ENCODE data around the gene YY1AP1.
A peak's percentile ranks its signal among the peaks of the same experiment; 100 is the strongest.
"Not testable (repeated sequence)": the region's sequence is repeated elsewhere in the genome, so short reads cannot be mapped to it uniquely, and the experiment has no call there.

YY1AP1 gene, protein sequence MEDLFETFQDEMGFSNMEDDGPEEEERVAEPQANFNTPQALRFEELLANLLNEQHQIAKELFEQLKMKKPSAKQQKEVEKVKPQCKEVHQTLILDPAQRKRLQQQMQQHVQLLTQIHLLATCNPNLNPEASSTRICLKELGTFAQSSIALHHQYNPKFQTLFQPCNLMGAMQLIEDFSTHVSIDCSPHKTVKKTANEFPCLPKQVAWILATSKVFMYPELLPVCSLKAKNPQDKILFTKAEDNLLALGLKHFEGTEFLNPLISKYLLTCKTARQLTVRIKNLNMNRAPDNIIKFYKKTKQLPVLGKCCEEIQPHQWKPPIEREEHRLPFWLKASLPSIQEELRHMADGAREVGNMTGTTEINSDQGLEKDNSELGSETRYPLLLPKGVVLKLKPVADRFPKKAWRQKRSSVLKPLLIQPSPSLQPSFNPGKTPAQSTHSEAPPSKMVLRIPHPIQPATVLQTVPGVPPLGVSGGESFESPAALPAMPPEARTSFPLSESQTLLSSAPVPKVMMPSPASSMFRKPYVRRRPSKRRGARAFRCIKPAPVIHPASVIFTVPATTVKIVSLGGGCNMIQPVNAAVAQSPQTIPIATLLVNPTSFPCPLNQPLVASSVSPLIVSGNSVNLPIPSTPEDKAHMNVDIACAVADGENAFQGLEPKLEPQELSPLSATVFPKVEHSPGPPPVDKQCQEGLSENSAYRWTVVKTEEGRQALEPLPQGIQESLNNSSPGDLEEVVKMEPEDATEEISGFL

DNA sequence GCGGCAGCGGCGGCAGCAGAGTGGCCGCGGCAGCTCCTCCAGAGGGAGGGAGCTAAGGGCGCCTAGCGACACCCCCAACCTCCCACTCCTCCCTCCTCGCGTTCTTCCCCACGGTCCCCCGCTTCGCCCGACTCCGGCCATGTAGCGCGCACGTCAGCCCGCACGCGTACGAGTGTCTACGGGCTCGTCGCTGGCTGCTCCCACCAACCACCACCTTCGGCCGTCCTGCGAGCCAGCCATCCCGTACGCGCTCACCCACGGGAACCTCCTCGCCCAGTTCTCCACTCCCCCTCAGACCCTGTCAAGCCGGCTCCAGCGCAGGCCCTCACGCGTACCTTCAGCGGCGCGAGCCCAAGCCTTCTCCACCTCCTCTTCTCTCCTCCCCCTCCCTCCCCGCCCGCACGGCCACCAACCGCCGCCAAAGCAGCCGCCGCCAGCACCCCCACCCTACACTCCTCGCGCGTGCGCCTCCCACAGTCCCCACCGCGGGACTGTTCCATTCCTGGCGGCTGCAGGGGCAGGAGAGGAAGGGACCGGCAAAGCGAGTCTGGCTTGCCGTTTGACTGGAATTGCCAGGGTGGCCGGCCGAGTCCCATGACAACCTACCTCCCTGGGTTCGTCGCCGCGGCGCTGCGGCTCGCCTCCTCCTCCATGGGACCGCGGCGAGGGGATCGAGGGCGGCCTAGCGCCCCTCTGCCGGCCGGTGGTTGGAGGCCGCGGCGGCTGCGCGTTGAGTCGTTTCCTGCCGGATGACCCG lies at the start of gene YY1AP1:
Gene YY1AP1 (minus strand): TSS at position 451 of the 757 bp plus-strand sequence. CDS start 8,338 bp downstream, outside the sequence.
- DNase-seq, result peak; percentile 90

DNA sequence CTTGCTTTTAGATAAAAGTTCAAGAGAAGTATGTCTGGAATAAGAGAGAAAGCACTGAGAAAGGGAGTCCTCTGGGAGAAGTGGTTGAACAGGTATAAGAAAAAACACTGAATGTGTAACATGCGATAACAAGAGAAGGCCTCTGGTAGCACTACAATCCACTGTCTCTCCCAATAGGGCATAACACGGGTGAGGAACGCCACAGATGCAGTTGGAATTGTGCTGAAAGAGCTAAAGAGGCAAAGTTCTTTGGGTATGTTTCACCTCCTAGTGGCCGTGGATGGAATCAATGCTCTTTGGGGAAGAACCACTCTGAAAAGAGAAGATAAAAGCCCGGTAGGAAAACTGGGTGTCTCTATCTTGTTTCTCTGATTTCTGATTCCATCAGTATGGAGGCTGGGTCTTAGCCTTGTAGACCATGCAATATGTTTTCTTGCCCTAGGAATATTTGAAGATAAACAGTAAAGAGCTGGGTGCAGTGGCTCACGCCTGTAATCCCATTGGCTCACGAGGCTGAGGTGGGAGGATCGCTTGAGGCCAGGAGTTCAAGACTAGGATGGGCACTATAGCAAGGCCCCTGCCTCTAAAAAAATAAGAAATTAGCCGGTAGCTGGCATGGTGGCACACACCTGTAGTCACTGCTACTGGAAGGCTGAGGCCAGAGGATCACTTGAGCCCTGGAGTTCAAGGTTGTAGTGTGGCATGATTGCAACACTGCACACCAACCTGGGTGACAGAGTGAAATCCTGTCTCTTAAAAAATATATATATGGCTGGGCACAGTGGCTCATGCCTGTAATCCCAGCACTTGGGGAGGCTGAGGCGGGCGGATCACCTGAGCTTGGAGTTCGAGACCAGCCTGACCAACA lies 40.7 kb upstream of the YY1AP1 start:
- DNase-seq, result peak; percentile 66

DNA sequence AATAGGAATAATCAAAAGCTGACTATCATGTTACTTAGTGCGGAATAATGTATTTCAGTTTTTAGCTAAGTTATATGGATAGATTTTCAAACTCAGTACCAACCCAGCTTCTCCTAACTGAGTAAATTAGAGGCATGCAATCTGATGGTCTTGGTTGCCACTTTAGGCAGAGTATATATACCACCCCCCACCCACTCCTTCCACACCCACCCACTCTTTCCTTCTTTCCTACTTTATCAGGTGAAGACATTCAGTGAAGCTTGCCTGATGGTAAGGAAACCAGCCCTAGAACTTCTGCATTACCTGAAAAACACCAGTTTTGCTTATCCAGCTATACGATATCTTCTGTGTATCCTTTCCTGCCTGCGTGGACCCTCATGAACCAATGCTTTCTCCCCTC lies 36.6 kb upstream of the YY1AP1 start:
- no peak for DNase-seq

DNA sequence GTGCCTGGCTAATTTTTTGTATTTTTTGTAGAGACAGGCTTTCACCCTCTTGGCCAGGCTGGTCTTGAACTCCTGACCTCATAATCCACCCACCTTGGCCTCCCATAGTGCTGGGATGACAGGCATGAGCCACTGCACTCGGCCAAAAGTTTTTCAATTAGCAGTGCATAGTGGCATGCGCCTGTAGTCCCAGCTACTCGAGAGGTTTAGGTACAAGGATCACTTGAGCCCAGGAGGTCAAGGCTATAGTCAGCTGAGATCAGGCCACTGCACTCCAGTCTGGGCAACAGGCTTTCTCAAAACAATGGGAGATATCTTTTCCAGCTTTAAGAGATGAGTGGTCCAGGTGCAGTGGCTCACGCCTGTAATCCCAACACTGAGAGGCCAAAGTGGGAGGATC lies 31.1 kb upstream of the YY1AP1 start:
- DNase-seq, result no peak

DNA sequence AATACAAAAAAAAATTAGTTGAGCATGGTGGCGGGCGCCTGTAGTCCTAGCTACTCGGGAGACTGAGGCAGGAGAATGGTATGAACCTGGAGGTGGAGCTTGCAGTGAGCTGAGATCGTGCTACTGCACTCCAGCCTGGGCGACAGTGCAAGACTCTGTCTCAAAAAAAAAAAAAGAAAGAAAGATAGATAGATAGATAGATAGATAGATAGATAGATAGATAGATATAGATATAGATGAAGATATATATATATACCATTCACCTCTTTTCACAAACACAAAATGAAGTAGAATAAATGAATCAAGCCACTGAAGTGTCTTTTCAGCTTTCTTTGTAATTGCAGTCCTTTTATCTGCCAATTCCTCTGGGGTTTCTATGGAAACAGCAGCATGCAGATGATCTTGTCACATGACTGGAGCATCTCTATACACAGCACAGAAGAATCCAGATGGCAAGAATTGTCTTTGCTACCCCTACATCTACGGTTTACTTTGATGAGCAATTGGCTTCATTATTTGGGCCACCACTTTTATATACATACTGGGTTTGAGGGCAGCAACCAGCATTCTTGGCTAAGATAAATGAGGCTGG lies 30.0 kb upstream of the YY1AP1 start:
- not testable (repeated sequence) for DNase-seq

DNA sequence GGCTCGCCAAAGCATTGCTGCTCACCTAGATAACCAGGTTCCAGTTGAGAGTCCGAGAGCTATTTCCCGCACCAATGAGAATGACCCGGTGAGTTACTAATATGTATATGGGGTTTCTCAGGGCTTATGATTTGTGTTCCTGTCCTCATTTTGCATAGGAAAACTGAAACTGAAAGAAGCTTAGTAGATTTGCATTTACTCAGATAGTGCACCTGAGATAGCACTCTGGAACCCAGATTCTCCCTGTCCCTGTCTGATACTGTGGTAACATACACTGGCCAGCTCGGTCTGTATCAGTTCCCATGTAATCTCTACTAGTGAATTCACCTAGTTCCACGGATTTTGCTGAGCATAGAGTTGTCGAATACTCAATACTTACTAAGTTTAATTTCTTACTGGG lies 28.5 kb upstream of the YY1AP1 start:
- no peak for DNase-seq

DNA sequence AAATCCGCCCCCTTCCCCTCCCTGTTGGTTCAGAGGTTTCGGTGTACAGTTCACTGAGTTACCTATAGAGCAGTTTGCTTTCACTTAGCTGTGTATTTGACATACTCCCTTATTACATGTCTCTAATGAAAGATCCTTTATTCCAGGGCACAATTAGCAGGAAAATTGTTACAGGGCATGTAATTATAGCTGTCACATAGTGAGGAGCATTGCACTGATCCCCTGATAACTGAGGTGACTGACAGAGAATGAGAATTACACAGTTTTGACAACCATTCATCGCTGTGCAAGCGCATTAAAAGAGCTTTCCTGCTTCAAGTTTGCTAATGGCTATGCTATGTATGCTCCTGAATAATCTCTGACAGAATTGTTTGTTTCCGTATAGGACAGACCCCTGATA lies 27.2 kb upstream of the YY1AP1 start:
- DNase-seq, result no peak

DNA sequence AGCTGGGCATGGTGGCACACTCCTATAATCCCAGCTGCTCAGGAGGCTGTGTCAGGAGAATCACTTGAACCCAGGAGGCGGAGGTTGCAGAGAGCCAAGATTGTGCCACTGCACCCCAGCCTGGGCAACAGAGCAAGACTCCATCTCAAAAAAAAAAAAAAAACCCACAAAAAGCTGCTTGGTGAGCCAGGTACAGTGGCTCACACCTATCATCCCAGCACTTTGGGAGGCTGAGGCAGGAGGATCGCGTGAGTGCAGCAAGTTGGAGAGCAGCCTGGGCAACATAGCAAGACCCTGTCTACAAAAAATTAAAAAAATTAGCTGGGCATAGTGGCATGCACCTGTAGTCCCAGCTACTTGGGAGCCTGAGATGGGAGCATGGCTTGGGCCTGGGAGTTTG lies 26.5 kb upstream of the YY1AP1 start:
- not testable (repeated sequence) for DNase-seq

DNA sequence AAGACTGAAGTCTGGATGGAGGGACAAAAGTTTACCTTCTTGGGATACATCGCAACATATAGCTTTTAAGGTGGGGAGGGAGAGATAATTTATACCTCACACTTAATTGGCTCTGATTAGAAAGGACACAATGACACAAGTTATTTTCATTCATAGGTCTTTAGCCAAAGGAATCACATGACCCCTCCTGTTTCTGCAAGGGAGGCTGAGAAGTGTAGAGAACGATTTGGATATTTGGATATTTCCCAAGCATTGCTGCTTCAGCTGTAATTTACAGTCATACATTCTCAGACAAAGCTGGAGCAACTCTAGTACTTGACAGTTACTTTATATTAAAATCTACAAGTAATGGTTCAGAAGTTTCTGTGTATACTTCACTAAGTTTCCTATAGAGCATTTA lies 24.5 kb upstream of the YY1AP1 start:
- DNase-seq, result no peak

DNA sequence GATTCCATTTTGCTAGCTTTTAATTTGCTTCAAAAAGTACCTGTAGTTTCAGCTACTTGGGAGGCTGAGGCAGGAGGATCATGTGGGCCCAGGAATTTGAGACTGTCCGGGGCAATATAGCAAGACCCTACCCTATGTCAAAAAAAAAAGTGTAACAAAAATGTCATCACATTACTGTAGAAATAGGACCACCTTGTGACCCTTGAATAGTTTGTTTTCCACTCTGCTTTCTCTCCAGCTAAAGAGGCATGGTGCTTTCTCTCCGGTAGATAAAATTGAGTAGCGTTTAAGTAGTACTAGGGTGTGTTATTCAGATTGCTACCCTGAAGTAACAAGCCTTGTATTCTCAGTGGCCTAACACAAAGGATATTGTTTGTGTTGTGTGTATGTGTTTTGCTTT lies 24.1 kb upstream of the YY1AP1 start:
- DNase-seq, result not testable (repeated sequence)

DNA sequence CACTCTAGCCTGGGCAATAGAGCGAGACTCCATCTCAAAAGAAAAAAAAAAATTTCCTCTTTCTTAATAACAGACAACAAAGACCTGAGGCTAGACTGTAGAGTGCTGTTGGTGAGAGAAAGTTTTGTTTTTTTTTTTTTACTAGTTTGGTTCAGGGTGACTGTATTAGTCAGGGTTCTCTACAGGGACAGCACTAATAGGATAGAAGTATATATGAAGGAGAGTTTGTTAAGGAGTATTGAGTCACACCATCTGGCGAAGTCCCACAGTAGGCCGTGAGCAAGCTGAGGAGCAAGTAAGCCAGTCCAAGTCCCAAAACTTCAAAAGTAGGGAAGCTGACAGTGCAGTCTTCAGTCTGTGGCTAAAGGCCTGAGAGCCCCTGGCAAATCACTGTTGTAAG lies 22.9 kb upstream of the YY1AP1 start:
- DNase-seq, result not testable (repeated sequence)

DNA sequence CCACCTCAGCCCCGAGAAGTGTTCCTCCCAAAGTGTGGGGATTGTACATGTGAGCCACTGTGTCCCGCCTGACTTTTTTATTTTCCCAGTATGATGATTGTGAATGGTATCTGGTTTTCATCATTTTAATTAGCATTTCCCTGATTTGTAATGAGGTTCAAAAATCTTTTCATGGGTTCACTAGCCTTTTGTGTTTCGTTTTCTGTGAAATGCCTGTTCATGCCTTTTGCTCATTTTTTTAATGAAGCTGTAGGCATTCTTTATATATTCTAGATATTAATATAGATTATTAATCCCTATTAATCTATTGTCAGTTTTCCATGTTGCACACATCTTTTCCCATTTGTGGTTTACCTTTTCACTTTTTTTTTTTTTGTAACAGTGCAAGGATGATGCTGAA lies 20.8 kb upstream of the YY1AP1 start:
- no peak for DNase-seq

DNA sequence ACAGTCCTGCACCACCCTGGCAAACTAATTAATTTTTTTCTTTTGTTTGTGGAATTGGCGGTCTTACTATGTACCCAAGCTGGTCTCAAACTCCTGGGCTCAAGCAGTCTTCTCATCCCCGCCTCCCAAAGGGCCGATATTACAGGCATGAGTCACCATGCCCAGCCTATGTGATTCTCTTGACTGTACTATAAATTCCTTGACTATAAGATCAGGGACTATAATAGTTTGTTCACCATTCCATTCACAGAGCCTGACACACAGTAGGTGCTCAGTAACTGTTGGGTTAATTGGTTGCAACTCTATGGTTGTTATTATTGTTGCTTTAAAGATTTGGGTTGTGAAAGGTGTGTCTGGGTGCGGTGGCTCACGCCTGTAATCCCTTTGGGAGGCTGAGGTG lies 17.6 kb upstream of the YY1AP1 start:
- peak; percentile 59 for DNase-seq

DNA sequence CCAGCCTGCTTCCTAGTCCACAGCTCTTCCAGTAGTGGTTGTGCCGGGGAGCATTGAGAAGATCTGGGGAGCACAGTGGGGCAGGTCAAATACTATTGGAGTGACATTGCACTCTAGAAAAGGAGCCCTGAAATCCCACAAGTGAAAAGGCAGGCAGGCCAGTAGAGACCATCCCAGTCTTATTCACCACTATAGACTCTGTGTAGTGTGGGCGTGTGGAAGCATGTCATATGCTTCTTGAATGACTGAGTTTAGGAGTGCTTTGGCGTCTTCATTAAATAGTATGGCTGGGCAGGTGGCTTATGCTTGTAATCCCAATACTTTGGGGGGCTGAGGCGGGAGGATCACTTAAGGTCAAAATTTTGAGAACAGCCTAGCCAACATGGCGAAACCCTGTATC lies 15.8 kb upstream of the YY1AP1 start:
- not testable (repeated sequence) for DNase-seq

DNA sequence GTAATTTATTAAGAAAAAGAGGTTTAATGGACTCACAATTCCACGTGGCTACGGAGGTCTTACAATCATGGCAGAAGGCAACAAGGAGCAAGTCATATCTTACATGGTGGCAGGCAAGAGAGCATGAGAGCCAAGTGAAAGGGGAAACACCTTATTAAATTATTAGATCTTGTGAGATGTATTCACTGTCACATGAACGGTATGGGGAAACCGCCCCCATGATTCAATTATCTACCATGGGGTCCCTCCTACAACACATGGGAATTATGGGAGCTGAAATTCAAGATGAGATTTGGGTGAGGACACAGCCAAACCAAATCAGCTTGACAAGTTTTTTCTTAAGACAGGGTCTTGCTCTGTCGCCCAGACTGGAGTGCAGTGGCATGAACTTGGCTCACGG lies 14.6 kb upstream of the YY1AP1 start:
- DNase-seq, result no peak

DNA sequence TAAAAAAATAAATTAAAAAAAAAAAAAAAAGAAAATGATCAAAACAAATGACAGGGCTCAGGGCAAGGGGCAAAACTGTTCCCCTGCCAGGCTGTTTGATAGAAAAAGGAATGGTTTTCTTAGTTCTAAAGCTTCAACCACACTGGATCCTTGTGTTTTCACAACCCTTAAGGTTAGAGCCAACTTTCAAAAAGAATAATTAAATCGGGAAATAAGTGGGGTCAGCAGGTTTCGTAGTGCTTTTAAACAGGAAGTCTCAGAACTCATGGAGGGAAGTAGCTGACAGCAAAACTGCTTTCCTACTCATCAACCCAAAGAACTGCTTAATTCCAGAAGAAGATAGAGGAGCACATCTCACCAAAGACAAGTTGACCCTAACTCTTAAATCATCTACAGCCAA lies 13.1 kb upstream of the YY1AP1 start:
- not testable (repeated sequence) for DNase-seq

DNA sequence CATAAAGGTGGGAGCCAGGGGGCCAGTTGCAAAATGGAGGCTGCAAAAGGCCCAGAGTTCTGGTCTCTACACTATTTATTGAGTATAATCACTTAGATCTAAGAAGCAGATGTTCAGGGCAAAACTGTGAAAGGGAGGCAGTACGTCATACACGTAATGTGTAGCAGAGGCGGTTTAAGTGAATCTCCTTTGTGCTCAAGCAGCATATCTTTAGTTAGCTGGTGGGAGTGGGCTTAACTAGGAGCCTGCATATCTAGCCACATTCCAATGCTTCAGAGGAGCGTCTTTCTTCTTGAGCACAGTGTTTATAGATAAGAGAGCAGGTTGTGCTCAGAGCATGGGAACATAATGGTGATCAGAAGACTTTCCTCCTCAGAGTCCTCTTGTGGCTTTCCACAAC lies 10.5 kb upstream of the YY1AP1 start:
- not testable (repeated sequence) for DNase-seq

DNA sequence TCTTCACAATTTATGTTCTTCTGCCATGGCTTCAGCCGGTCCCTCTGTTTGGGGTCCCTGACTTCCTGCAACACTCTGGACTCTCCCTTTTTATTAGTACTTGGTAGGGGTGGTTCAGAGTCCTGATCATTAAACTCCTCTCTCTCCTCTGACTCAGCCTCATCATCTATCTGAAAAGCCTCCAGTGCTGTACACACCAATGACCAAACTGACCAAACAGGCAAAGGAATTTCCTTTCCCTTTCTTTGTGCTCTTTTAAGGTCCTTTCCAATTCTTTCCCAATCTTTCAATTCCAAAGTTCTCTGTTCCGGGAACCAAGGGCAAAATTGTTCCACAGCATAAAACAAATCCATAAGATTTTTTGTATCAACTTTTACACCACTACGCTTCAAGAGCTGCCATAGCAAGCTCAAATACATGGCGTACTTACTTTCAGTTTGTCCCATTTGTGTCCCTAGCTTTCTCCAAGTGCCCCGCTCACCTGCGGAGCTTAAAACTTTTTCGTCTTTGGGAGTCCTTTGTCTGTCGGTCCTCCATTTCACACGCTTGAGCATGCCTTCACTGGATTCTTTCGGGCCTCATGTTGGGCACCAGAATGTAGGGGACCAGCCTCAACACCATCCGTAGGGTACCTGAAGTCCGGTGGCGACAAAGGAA lies 9.9 kb upstream of the YY1AP1 start:
- peak; percentile 15 for DNase-seq

DNA sequence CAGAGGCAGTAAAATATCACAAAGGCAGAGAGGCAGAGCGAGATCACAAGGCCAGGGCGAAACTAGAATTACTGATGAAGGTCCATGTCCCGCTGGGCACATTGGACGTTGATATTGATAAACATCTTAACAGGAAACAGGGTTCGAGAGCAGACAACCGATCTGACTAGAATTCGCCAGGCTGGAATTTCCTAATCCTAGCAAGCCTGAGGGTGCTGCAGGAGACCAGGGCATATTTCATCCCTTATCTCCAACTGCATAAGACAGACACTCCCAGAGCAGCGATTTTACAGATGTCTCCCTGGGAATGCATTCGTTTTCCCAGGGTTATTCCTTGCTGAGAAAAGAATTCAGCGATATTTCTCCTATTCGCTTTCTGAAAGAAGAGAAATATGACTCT lies 9.0 kb upstream of the YY1AP1 start:
- not testable (repeated sequence) for DNase-seq

DNA sequence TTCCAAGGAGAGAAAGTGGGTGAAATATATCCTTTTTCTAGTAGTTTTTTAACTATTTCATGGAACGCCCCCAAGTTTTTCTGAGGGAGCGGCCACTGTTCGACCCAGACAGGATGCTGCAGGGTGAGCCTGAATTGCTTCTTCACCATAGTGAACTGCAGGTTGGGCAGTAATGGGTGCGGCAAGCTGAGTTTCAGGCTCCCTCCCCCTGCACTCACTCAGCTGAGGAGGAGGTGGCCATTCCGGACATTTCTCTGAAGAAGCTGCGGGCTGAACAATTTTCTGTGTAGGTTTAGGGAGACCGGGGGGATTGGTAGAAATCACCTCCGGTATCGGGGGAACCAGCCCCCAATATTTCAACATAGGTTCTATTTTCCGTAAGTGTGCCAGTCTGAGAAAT lies 8.5 kb upstream of the YY1AP1 start:
- DNase-seq, result no peak

DNA sequence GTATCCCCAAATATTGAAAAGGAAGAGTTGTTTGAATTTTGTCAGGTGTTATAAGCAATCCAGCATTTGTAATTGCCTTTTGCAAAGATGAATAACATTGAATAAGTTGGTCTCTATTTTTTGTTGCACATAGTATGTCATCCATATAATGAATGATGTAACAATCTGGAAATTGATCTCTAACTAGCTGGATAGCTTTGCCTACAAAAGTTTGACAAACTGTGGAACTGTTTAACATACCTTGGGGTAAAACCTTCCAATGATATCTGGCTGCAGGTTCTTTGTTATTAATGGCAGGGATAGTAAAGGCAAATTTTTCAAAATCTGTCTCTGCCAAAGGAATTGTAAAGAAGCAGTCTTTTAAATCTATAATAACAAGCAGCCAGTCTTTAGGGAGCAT lies 8.0 kb upstream of the YY1AP1 start:
- no peak for DNase-seq

DNA sequence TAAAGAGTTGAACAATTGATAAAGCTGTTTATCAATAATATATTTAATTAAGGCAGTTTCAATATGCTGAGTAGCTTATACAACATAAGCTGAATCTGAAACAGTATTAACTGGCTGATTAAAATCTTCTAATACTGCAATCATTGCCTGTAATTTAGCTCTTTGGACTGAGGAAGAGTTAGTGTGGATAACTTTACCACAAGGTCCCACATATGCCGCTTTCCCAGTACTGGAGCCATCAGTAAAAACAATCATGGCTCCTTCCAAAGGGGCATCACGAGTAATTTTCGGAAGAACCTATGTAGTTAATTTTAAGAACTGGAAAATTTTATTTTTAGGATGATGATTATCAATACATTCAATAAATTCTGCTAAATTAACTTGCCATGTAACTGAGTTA lies 7.0 kb upstream of the YY1AP1 start:
- no peak for DNase-seq
